DOHH2 (cell line): Measurements from ENCODE around the gene CANT1.

Experiments used
- EZH2phosphoT487 ChIP-seq: fragments of 200-600 bp; sonication (generic); IDR thresholded peaks from 2 replicates; pipeline ENCODE4 v1.6.1; 2017; ENCODE audit warnings: borderline replicate concordance, mild to moderate bottlenecking, antibody characterized with exemption, low read length, moderate library complexity, mixed read lengths
- TF ChIP-seq, protein P1 (sequence below): fragments of 200-600 bp; sonication (generic); IDR thresholded peaks from one replicate; pipeline ENCODE4 v1.5.1; 2014; ENCODE audit warnings: antibody characterized with exemption, mild to moderate bottlenecking, low read depth, low read length; ENCODE audit not compliant: poor library complexity, severe bottlenecking

DNA sequence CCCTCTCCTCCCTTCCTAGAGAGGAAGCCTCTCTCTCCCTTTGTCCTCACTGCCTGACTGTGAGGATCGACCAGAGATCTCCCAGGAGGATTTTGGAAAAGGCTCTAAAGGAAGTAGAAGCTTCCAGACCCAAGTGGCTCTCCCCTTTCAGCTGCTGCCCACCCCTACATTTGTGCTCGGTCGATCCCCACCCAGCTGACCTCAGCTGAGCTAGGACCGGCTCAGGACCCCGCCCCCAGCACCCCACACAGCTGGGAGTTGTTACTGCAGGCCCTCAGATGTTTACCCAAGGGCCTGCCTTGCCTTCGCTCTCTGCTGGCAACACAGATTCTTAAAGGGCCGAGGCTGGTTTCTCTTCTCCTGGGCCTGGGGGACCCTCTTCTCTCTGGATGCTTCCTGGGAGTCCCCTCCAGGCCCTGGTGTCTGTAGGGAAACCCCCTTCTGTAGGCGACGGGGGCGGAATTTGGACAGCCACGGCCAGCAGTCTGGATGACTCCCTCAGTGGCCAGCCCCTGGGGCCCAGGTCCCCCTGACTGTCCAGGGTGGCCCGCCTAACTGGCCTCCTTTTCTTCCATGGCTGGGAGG is 57.5 kb downstream of the CANT1 start:
- TF ChIP-seq, protein P1, sequence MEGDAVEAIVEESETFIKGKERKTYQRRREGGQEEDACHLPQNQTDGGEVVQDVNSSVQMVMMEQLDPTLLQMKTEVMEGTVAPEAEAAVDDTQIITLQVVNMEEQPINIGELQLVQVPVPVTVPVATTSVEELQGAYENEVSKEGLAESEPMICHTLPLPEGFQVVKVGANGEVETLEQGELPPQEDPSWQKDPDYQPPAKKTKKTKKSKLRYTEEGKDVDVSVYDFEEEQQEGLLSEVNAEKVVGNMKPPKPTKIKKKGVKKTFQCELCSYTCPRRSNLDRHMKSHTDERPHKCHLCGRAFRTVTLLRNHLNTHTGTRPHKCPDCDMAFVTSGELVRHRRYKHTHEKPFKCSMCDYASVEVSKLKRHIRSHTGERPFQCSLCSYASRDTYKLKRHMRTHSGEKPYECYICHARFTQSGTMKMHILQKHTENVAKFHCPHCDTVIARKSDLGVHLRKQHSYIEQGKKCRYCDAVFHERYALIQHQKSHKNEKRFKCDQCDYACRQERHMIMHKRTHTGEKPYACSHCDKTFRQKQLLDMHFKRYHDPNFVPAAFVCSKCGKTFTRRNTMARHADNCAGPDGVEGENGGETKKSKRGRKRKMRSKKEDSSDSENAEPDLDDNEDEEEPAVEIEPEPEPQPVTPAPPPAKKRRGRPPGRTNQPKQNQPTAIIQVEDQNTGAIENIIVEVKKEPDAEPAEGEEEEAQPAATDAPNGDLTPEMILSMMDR, result no peak
- no peak for TF ChIP-seq EZH2phosphoT487
